Hepatocyte (in vitro differentiated cells): Measurements from ENCODE around the gene ASB6.

Source experiments
- EZH2 ChIP-seq: fragments of 200-600 bp; sonication (generic); IDR thresholded peaks from 2 replicates; pipeline ENCODE4 v1.6.1; 2016; ENCODE audit warnings: antibody characterized with exemption, mild to moderate bottlenecking, borderline replicate concordance
- TF ChIP-seq, protein P1 (sequence below): fragments of 200-600 bp; sonication (generic); IDR thresholded peaks from 2 replicates; pipeline ENCODE4 v1.5.1; 2016; ENCODE audit warnings: antibody characterized with exemption, mild to moderate bottlenecking; ENCODE audit not compliant: poor library complexity

DNA sequence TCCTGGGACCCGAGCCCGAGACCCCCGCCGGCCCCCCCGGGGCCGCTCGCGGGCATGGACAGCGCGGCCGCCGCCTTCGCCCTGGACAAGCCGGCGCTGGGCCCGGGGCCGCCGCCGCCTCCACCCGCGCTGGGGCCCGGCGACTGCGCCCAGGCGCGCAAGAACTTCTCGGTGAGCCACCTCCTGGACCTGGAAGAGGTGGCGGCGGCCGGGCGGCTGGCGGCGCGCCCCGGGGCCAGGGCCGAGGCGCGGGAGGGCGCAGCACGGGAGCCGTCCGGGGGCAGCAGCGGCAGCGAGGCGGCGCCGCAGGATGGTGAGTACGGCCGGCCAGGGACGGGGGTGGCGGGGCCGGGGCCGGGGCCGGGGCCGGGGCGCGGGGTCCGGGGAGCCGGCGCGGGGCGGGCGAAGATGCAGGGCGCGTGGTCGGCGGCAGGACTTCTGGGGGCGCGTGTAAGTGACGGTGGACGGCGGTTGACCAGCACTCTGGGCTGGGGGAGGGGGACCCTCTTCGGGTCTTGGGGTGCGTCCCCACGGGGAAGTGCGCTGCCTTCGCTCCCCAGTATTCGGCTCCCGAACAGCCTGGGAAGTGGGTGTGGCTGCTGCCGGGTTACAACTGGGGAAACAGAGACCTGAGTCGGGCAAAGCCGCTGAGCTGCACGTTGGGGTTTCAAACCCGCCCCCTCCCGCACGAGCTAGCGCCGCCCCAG, 24.0 kb upstream of the ASB6 start:
- TF ChIP-seq, protein P1, sequence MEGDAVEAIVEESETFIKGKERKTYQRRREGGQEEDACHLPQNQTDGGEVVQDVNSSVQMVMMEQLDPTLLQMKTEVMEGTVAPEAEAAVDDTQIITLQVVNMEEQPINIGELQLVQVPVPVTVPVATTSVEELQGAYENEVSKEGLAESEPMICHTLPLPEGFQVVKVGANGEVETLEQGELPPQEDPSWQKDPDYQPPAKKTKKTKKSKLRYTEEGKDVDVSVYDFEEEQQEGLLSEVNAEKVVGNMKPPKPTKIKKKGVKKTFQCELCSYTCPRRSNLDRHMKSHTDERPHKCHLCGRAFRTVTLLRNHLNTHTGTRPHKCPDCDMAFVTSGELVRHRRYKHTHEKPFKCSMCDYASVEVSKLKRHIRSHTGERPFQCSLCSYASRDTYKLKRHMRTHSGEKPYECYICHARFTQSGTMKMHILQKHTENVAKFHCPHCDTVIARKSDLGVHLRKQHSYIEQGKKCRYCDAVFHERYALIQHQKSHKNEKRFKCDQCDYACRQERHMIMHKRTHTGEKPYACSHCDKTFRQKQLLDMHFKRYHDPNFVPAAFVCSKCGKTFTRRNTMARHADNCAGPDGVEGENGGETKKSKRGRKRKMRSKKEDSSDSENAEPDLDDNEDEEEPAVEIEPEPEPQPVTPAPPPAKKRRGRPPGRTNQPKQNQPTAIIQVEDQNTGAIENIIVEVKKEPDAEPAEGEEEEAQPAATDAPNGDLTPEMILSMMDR, result no peak
- TF ChIP-seq EZH2, result no peak
